HG02588 (cell line): ENCODE measurements around the gene ASB1.

Experiments
- ATAC-seq: cut with Tn5 transposase; IDR thresholded peaks from one replicate; pipeline ENCODE4 v1.9.1; 2021; ENCODE audit warnings: mild to moderate bottlenecking, moderate library complexity; ENCODE audit not compliant: unreplicated experiment

Gene ASB1

GRCh38 chr2:238464389-238464788 is 37.7 kb downstream of the ASB1 start:
- no peak for ATAC-seq

GRCh38 chr2:238465487-238466242 is 38.9 kb downstream of the ASB1 start:
- ATAC-seq: no peak

- no peak for ATAC-seq
Measured at GRCh38 chr2:238466243-238466756, 39.6 kb downstream of the ASB1 start.

DNA sequence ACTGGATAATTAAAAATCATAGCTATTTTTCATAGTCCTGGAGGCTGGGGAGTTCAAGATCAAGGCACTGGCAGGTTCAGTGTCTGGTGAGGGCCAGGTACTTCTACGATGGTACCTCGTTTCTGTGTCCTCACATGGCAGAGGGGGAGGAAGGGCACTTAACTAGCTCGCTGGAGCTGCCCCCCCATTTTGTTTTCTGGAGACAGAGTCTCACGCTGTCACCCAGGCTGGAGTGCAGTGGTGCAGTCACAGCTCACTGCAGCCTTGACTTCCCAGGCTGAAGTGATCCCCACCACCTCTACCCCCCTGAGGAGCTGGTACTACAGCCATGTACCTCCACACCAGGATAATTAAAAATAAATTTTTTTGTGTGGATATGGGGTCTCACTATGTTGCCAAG is 40.3 kb downstream of the ASB1 start:
- ATAC-seq: no peak

- no peak for ATAC-seq
Measured at GRCh38 chr2:238467792-238468191, 41.1 kb downstream of the ASB1 start.

- ATAC-seq: no peak
Measured at GRCh38 chr2:238469155-238469554, 42.4 kb downstream of the ASB1 start.

DNA sequence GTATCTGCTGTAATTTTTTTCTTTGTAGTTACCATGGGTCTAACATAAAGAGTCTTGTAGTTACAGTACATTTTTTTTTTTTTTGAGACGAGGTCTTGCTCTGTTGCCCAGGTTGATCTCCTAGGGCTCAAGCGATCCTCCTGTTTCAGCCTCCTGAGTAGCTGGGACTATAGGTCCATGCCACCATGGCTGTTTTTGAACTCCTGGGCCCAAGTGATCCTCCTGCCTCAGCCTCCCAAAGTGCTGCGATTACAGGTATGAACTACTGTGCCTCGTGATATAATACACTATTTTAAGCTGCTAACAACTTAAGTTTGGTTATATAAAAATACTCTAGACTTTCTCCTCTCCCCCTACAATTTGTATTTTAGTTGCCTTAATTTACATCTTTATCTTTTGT is 46.3 kb downstream of the ASB1 start:
- no peak for ATAC-seq

GRCh38 chr2:238473523-238473922 is 46.8 kb downstream of the ASB1 start:
- no peak for ATAC-seq

GRCh38 chr2:238475034-238475433 is 48.3 kb downstream of the ASB1 start:
- no peak for ATAC-seq

GRCh38 chr2:238475566-238475965 is 48.8 kb downstream of the ASB1 start:
- no peak for ATAC-seq

GRCh38 chr2:238476258-238476657 is 49.5 kb downstream of the ASB1 start:
- ATAC-seq: no peak

- ATAC-seq: no peak
Measured at GRCh38 chr2:238478216-238478615, 51.5 kb downstream of the ASB1 start.

DNA sequence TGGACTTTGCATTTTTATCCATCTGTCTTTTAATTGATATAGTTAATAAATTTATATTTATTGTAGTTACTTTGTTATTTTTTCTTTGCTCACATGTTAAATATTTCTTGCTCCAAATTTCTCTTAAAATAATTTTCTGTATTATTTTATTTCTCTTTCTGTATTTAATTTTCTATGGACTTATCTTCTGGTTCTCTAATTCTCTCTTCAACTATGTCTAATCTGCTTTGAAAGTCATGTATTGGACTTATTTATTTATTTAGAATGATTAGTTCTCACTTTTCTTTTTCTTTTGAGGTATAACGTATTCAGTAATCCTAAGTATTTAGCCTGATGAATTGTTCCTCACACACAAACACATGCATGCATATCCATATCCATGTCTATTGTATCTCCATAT is 53.1 kb downstream of the ASB1 start:
- no peak for ATAC-seq

GRCh38 chr2:238483021-238483420 is 56.3 kb downstream of the ASB1 start:
- no peak for ATAC-seq

- no peak for ATAC-seq
Measured at GRCh38 chr2:238483656-238484055, 56.9 kb downstream of the ASB1 start.

DNA sequence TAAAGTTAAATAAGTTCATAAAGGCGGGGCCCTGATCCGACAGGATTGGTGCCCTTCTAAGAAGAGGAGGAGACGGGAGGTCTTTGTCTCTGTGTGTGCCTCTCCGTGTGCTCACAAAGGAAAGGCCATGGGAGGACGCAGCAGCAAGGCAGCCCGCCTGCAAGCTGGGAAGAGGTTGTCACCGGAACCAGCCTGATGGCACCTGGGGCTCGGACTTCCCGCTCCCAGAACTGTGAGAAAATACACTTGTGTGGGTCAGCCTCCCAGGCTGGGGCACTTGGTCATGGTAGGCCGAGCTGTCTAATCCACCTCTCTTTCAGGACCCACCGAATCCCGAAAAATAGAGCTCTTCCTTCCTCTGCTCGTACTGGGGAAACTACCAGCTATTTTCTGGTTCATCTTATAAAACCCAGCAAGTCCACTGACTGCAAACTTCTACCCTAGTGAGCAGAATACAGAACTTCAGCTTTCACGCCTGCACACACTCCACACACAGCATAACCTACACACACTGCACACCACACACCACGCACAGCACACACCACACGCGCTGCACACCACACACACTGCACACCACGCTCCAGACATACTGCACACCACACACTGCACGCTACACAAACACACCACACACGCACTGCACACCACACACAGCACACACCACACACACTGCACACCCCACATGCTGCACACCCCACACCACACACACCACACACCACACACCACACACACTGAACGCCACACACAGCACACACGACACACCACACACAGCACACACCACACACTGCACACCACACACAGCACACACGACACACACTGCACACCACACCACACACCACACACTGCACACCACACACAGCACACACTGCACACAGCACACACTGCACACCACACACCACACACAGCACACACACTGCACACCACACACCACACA is 58.1 kb downstream of the ASB1 start:
- no peak for ATAC-seq

DNA sequence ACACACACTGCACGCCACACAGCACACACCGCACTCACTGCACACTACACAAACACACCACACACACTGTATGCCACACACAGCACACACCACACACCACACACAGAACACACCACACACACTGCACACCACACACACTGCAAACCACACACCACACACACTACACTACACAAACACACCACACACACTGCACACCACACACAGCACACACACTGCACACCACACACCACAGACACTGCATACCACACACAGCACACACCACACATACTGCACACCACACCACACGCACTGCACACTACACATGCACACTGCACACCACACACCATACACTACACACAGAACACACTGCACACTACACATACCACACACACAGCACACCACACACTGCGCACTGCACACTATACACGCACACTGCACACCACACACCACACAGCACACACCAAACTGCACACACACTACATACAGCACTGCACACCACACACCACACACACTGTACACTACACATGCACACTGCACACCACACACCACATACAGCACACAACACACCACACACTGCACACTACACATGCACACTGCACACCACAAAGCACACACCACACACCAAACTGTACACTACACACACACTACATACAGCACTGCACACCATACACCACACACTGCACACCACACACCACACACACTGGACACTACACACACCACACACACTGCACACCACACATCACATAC is 59.6 kb downstream of the ASB1 start:
- ATAC-seq: no peak

GRCh38 chr2:238487134-238487533 is 60.4 kb downstream of the ASB1 start:
- no peak for ATAC-seq

GRCh38 chr2:238487652-238488346 is 61.1 kb downstream of the ASB1 start:
- no peak for ATAC-seq

GRCh38 chr2:238488347-238488826 is 61.7 kb downstream of the ASB1 start:
- ATAC-seq: no peak
